Activated CD8-positive, alpha-beta T cell treated with anti-CD3 and anti-CD28 coated beads, Interleukin-2, amount 10 ng/mL, durations not matched to agents 7 days and 5 days (primary cell): ENCODE results near the gene TRHDE. TPM values are rescaled to one million over a fixed set of nuclear protein-coding genes. Genes with fewer than 3 reads are reported as not detected.

Source experiments
- ATAC-seq: fragments of 150-1000 bp; cut with Tn5 transposase; one replicate; pipeline ENCODE4 v1.10.0; 2021; ENCODE audit warnings: moderate library complexity
- CTCF ChIA-PET: fragments of 350-600 bp; sonication (Branson Sonifier 250); formaldehyde crosslinking; loops from one replicate; lab custom pipeline; 2021; ENCODE audit warnings: antibody characterized with exemption; lab: Charles Lee
- POLR2A ChIA-PET: fragments of 350-600 bp; sonication (Branson Sonifier 250); formaldehyde crosslinking; loops from one replicate; lab custom pipeline; 2021; ENCODE audit warnings: antibody characterized with exemption; lab: Charles Lee
- DNase-seq: peaks from one replicate; pipeline ENCODE4 v3.0.0-alpha.2; 2020
- H3K27ac Mint-ChIP-seq: one replicate; pipeline ENCODE4 v1.8.0; 2021; ENCODE audit warnings: mild to moderate bottlenecking, mixed read lengths
- H3K27me3 Mint-ChIP-seq: one replicate; pipeline ENCODE4 v1.8.0; 2021; ENCODE audit warnings: low read depth, mixed read lengths
- H3K36me3 Mint-ChIP-seq: one replicate; pipeline ENCODE4 v1.8.0; 2021; ENCODE audit warnings: low read depth, mixed read lengths
- H3K4me1 Mint-ChIP-seq: one replicate; pipeline ENCODE4 v1.8.0; 2021; ENCODE audit warnings: low read depth, mixed read lengths
- H3K4me3 Mint-ChIP-seq: one replicate; pipeline ENCODE4 v1.8.0; 2021; ENCODE audit warnings: mild to moderate bottlenecking, mixed read lengths
- H3K9me3 Mint-ChIP-seq: one replicate; pipeline ENCODE4 v1.8.0; 2022; ENCODE audit warnings: mixed read lengths; ENCODE audit not compliant: insufficient read depth
- total RNA-seq, 2 experiments: library from RNA; stranded (reverse); gene quantifications; one replicate each; pipeline ENCODE4 v1.2.3, GENCODE V29; 2021

The TRHDE gene
- total RNA-seq, 2 experiments from 2014 or later = not detected

- no peaks in the 10 kb centered on the region for H3K9me3 Mint-ChIP-seq
- H3K4me1 Mint-ChIP-seq = peaks cover 6% of the 10 kb centered on the region
- ChIA-PET CTCF (no interaction called here), POLR2A (no interaction called here)
- DNase-seq (no peak), ATAC-seq (no peak)
- H3K36me3 Mint-ChIP-seq = peaks cover 4% of the 10 kb centered on the region
- H3K27me3 Mint-ChIP-seq = peaks cover 34% of the 10 kb centered on the region
- H3K27ac Mint-ChIP-seq = no peak overlapping the region
- no peak overlapping the region for H3K4me3 Mint-ChIP-seq
Observed at GRCh38 chr12:72275526-72275925, 3.4 kb downstream of the TRHDE start.

GRCh38 chr12:72276181-72276805 lies 4.1 kb downstream of the TRHDE start:
- no peak for DNase-seq
- H3K4me1 Mint-ChIP-seq = peaks cover 6% of the 10 kb centered on the region
- ChIA-PET CTCF (no interaction called here), POLR2A (no interaction called here)
- H3K27me3 Mint-ChIP-seq = peaks cover 28% of the 10 kb centered on the region
- H3K4me3 Mint-ChIP-seq = no peak overlapping the region
- H3K27ac Mint-ChIP-seq = no peak overlapping the region
- ATAC-seq = no peak
- H3K9me3 Mint-ChIP-seq = no peaks in the 10 kb centered on the region
- peaks cover 4% of the 10 kb centered on the region for H3K36me3 Mint-ChIP-seq

DNA sequence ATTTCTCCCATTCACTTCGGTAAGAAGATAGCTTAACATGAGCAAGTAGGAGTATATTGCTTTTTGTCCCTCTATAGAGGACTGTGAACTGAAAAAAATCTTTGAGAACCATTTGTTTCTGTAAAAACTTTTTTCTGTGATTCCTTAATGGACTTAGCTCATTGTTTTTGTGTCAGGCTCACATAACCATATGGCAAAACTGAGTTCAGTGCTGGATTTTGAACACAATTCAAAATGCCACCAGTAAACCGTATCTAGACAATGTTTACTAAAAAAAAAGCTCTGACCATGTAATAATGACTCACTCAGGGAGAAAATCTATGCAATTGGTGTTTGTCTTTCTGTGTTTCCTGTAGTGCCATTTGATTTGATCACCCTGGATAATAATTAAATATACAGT lies 5.2 kb downstream of the TRHDE start:
- ChIA-PET CTCF (no interaction called here), POLR2A (no interaction called here)
- Mint-ChIP-seq H3K4me3 (no peak overlapping the region), H3K27me3 (peaks cover 20% of the 10 kb centered on the region), H3K4me1 (peaks cover 2% of the 10 kb centered on the region), H3K27ac (no peak overlapping the region), H3K9me3 (no peaks in the 10 kb centered on the region), H3K36me3 (peaks cover 2% of the 10 kb centered on the region)
- no peak for ATAC-seq
- DNase-seq = no peak

- ChIA-PET CTCF (no interaction called here), POLR2A (no interaction called here)
- no peak overlapping the region for H3K4me3 Mint-ChIP-seq
- no peak for ATAC-seq
- H3K36me3 Mint-ChIP-seq = no peaks in the 10 kb centered on the region
- peaks cover 12% of the 10 kb centered on the region for H3K27me3 Mint-ChIP-seq
- no peak overlapping the region for H3K27ac Mint-ChIP-seq
- no peaks in the 10 kb centered on the region for H3K9me3 Mint-ChIP-seq
- H3K4me1 Mint-ChIP-seq = no peaks in the 10 kb centered on the region
- DNase-seq = no peak
Observed at GRCh38 chr12:72278894-72279293, 6.7 kb downstream of the TRHDE start.

DNA sequence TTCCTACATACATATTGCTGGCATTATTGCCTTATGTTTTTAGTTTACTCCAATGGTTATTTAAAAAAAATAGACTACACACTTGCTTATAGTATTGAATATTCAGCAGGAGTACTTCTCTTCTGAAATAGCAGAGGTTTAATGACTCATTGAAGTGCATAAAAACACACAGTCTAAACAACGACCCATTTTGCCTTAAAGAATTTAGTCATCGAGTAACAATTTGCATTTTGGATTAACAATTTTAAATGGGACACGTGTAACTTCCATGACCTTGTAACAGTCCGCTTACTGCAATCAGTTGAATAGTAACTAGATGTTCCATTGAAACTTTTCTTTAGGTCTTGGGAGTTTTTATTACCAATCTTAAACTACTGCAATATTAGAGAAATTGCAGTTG lies 9.0 kb downstream of the TRHDE start:
- ChIA-PET CTCF (no interaction called here), POLR2A (no interaction called here)
- DNase-seq (no peak), ATAC-seq (no peak)
- no peaks in the 10 kb centered on the region for H3K27me3 Mint-ChIP-seq
- H3K4me1 Mint-ChIP-seq = no peaks in the 10 kb centered on the region
- H3K36me3 Mint-ChIP-seq = no peaks in the 10 kb centered on the region
- H3K9me3 Mint-ChIP-seq = no peaks in the 10 kb centered on the region
- no peak overlapping the region for H3K4me3 Mint-ChIP-seq
- no peak overlapping the region for H3K27ac Mint-ChIP-seq

GRCh38 chr12:72282721-72283120 lies 10.6 kb downstream of the TRHDE start:
- H3K36me3 Mint-ChIP-seq = no peaks in the 10 kb centered on the region
- ChIA-PET CTCF (no interaction called here), POLR2A (no interaction called here)
- H3K27ac Mint-ChIP-seq = no peak overlapping the region
- H3K27me3 Mint-ChIP-seq = no peaks in the 10 kb centered on the region
- ATAC-seq = no peak
- H3K4me3 Mint-ChIP-seq = no peak overlapping the region
- H3K4me1 Mint-ChIP-seq = no peaks in the 10 kb centered on the region
- no peaks in the 10 kb centered on the region for H3K9me3 Mint-ChIP-seq
- no peak for DNase-seq

DNA sequence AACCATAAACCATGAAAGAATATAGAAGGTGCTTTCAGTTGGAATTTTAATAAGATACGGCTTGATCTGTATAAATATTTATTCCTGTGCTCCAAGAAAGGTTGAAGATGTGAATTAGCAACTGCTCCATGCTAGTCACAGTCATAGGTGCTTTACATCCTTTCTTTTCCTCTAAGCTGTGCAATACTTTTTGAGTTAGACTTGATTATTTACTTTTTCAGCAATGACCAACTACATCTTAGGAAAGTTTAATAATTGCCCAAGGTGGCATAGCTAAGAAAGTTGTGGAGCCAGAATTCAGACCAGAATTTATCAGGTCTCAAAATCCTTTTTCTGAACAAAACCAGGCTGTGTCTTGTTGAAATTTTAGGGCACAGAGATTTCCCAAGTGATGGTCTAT lies 13.7 kb downstream of the TRHDE start:
- ChIA-PET POLR2A (no interaction called here), CTCF (no interaction called here)
- H3K4me3 Mint-ChIP-seq = no peak overlapping the region

DNA sequence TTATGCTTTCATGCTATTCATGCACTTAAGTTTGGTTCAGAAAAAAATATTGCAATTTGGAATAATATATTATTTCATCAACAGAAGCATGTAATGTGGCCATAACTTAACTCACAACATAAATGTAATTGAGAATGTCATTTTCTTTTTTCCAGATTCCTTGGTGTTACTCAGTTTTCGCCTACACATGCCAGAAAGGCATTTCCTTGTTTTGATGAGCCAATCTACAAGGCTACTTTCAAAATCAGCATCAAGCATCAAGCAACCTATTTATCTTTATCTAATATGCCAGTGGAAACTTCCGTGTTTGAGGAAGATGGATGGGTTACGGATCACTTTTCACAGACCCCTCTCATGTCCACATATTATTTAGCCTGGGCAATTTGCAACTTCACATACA lies 14.4 kb downstream of the TRHDE start:
- Mint-ChIP-seq H3K27ac (no peak overlapping the region), H3K9me3 (no peaks in the 10 kb centered on the region), H3K4me1 (no peaks in the 10 kb centered on the region), H3K27me3 (no peaks in the 10 kb centered on the region), H3K36me3 (no peaks in the 10 kb centered on the region), H3K4me3 (no peak overlapping the region)
- ATAC-seq = no peak
- DNase-seq = no peak
- CTCF ChIA-PET = no interaction called here
- POLR2A ChIA-PET = no interaction called here

More for the DNA sequence above, 13.7 kb downstream of the TRHDE start:
- Mint-ChIP-seq H3K27me3 (no peaks in the 10 kb centered on the region), H3K4me1 (no peaks in the 10 kb centered on the region), H3K27ac (no peak overlapping the region), H3K9me3 (no peaks in the 10 kb centered on the region), H3K36me3 (no peaks in the 10 kb centered on the region)
- DNase-seq = no peak
- ATAC-seq = no peak

- POLR2A ChIA-PET = no interaction called here
- Mint-ChIP-seq H3K9me3 (no peaks in the 10 kb centered on the region), H3K27ac (no peak overlapping the region), H3K4me3 (no peak overlapping the region), H3K36me3 (no peaks in the 10 kb centered on the region), H3K27me3 (no peaks in the 10 kb centered on the region), H3K4me1 (no peaks in the 10 kb centered on the region)
- no peak for DNase-seq
- CTCF ChIA-PET = no interaction called here
- no peak for ATAC-seq
Observed at GRCh38 chr12:72288436-72288835, 16.3 kb downstream of the TRHDE start.

- no peaks in the 10 kb centered on the region for H3K9me3 Mint-ChIP-seq
- H3K4me3 Mint-ChIP-seq = no peak overlapping the region
- DNase-seq (no peak), ATAC-seq (no peak)
- H3K27me3 Mint-ChIP-seq = no peaks in the 10 kb centered on the region
- H3K27ac Mint-ChIP-seq = no peak overlapping the region
- H3K36me3 Mint-ChIP-seq = no peaks in the 10 kb centered on the region
- ChIA-PET CTCF (no interaction called here), POLR2A (no interaction called here)
- H3K4me1 Mint-ChIP-seq = no peaks in the 10 kb centered on the region
Observed at GRCh38 chr12:72288911-72289310, 16.7 kb downstream of the TRHDE start.

GRCh38 chr12:72289633-72290032 lies 17.5 kb downstream of the TRHDE start:
- POLR2A ChIA-PET = no interaction called here
- H3K4me1 Mint-ChIP-seq = no peaks in the 10 kb centered on the region
- H3K36me3 Mint-ChIP-seq = no peaks in the 10 kb centered on the region
- H3K27ac Mint-ChIP-seq = no peak overlapping the region
- H3K4me3 Mint-ChIP-seq = no peak overlapping the region
- CTCF ChIA-PET = no interaction called here
- DNase-seq (no peak), ATAC-seq (no peak)
- no peaks in the 10 kb centered on the region for H3K27me3 Mint-ChIP-seq
- no peaks in the 10 kb centered on the region for H3K9me3 Mint-ChIP-seq

GRCh38 chr12:72291175-72291574 lies 19.0 kb downstream of the TRHDE start:
- Mint-ChIP-seq H3K9me3 (no peaks in the 10 kb centered on the region), H3K27ac (no peak overlapping the region), H3K4me1 (no peaks in the 10 kb centered on the region), H3K27me3 (no peaks in the 10 kb centered on the region), H3K4me3 (no peak overlapping the region), H3K36me3 (no peaks in the 10 kb centered on the region)
- POLR2A ChIA-PET = no interaction called here
- CTCF ChIA-PET = no interaction called here
- DNase-seq (no peak), ATAC-seq (no peak)

GRCh38 chr12:72293701-72294100 lies 21.5 kb downstream of the TRHDE start:
- Mint-ChIP-seq H3K27me3 (no peaks in the 10 kb centered on the region), H3K4me3 (no peak overlapping the region), H3K4me1 (no peaks in the 10 kb centered on the region), H3K9me3 (no peaks in the 10 kb centered on the region), H3K36me3 (no peaks in the 10 kb centered on the region), H3K27ac (no peak overlapping the region)
- CTCF ChIA-PET = no interaction called here
- ATAC-seq (no peak), DNase-seq (no peak)
- POLR2A ChIA-PET = no interaction called here
